Sigmoid colon (tissue), 4 donors: ENCODE measurements around the gene CCDC157.

Experiments
- CTCF ChIP-seq, 4 experiments: fragments of 450-650 bp in 3 of 4; fragments of 200-600 bp in 1 of 4; IDR thresholded peaks; one replicate each; pipeline ENCODE4 v1.5.1; 2016 to 2019; ENCODE audit warnings: antibody characterized with exemption in 4 of 4, mild to moderate bottlenecking in 3 of 4, moderate library complexity in 2 of 4
- POLR2AphosphoS5 ChIP-seq, 4 donors: sonication (generic); formaldehyde crosslinking; IDR thresholded peaks; one replicate each; pipeline ENCODE4 v1.6.1; 2017; ENCODE audit warnings: antibody characterized with exemption in 4 of 4

GRCh38 chr22:30383061-30383460 is 26.3 kb downstream of the CCDC157 start:
- TF ChIP-seq CTCF (IDR thresholded peaks at IDR 0.05) (no peak), POLR2AphosphoS5 (IDR thresholded peaks at IDR 0.05) (no peak)
